Muscle of leg (tissue), 16 donors: ENCODE measurements around the gene MBTPS1. TPM values are rescaled to one million over a fixed set of nuclear protein-coding genes. Genes with fewer than 3 reads are reported as not detected.

Experiments used
- DNase-seq: peaks from one replicate; pipeline ENCODE4 v3.0.0; 2013
- H3K27ac ChIP-seq: one replicate; pipeline ENCODE4 v1.5.1; 2013; ENCODE audit warnings: mild to moderate bottlenecking, low read length, control low read depth
- H3K27me3 ChIP-seq: one replicate; pipeline ENCODE4 v1.6.1; 2013; ENCODE audit warnings: low read length; ENCODE audit not compliant: control insufficient read depth, insufficient read depth
- H3K36me3 ChIP-seq: one replicate; pipeline ENCODE4 v1.6.1; 2013; ENCODE audit warnings: low read length; ENCODE audit not compliant: control insufficient read depth, insufficient read depth
- H3K4me1 ChIP-seq: one replicate; pipeline ENCODE4 v1.6.1; 2013; ENCODE audit warnings: low read length; ENCODE audit not compliant: control insufficient read depth, insufficient read depth
- H3K4me3 ChIP-seq: one replicate; pipeline ENCODE4 v1.5.1; 2013; ENCODE audit warnings: low read length, control low read depth
- H3K9me3 ChIP-seq: replicated peaks from 2 replicates; pipeline ENCODE4 v1.6.1; 2013; ENCODE audit warnings: low read depth, low read length; ENCODE audit not compliant: control insufficient read depth
- WGBS: methylation state at CpG from one replicate; pipeline ENCODE4 v1.1.5; 2013; ENCODE audit warnings: missing lambda C conversion rate; ENCODE audit not compliant: insufficient coverage; 5-methylcytosine and 5-hydroxymethylcytosine counted together
- long read RNA-seq, 11 donors: transcript quantifications; one replicate each; lab custom pipeline, GENCODE V29; 2026
- polyA plus RNA-seq, 8 donors: library from polyadenylated mRNA; unstranded; fragments of 120-200 nt; gene quantifications; one replicate each; pipeline versions ENCODE4 v1.2.1 to v1.2.3, GENCODE V29; 2013; ENCODE audit warnings: inconsistent platforms in 1 of 8, low replicate concordance in 1 of 8; ENCODE audit not compliant: insufficient read length in 8 of 8, insufficient read depth in 1 of 8
- total RNA-seq: library from RNA; stranded (reverse); fragments of 120-200 nt; gene quantifications from one replicate; pipeline ENCODE4 v1.2.4, GENCODE V29; 2013

MBTPS1 gene
- total RNA-seq (55.7 TPM), polyA plus RNA-seq (10 to 100 TPM; 54.8 to 91.7 (median 71.3) TPM)
- long read RNA-seq, donor 1, full-length matches to known transcripts: 5 of 10 reads
- long read RNA-seq, donor 1, partial matches to known transcripts: 5 of 10 reads
- long read RNA-seq, donor 1, other reads (novel, unspliced or antisense): 0 of 10 reads
- long read RNA-seq, donor 2: 0 reads
- long read RNA-seq, donor 3, full-length matches to known transcripts: 5 of 28 reads
- long read RNA-seq, donor 3, partial matches to known transcripts: 23 of 28 reads
- long read RNA-seq, donor 3, other reads (novel, unspliced or antisense): 0 of 28 reads
- long read RNA-seq, donor 4, partial matches to known transcripts: 5 of 8 reads
- long read RNA-seq, donor 4, other reads (novel, unspliced or antisense): 0 of 8 reads
- long read RNA-seq, donor 5, full-length matches to known transcripts: 9 of 52 reads
- long read RNA-seq, donor 5, partial matches to known transcripts: 43 of 52 reads
- long read RNA-seq, donor 5, other reads (novel, unspliced or antisense): 0 of 52 reads
- long read RNA-seq, donor 6, full-length matches to known transcripts: 8 of 8 reads
- long read RNA-seq, donor 6, partial matches to known transcripts: 0 of 8 reads
- long read RNA-seq, donor 6, other reads (novel, unspliced or antisense): 0 of 8 reads
- long read RNA-seq, donor 7, full-length matches to known transcripts: 6 of 6 reads
- long read RNA-seq, donor 7, partial matches to known transcripts: 0 of 6 reads
- long read RNA-seq, donor 7, other reads (novel, unspliced or antisense): 0 of 6 reads
- long read RNA-seq, donor 8, full-length matches to known transcripts: 6 of 6 reads
- long read RNA-seq, donor 8, partial matches to known transcripts: 0 of 6 reads
- long read RNA-seq, donor 8, other reads (novel, unspliced or antisense): 0 of 6 reads
- long read RNA-seq, donor 9: 0 reads
- long read RNA-seq, donor 10, full-length matches to known transcripts: 4 of 9 reads
- long read RNA-seq, donor 10, partial matches to known transcripts: 5 of 9 reads
- long read RNA-seq, donor 10, other reads (novel, unspliced or antisense): 0 of 9 reads
- long read RNA-seq, donor 11, full-length matches to known transcripts: 6 of 6 reads
- long read RNA-seq, donor 11, partial matches to known transcripts: 0 of 6 reads
- long read RNA-seq, donor 11, other reads (novel, unspliced or antisense): 0 of 6 reads

DNA sequence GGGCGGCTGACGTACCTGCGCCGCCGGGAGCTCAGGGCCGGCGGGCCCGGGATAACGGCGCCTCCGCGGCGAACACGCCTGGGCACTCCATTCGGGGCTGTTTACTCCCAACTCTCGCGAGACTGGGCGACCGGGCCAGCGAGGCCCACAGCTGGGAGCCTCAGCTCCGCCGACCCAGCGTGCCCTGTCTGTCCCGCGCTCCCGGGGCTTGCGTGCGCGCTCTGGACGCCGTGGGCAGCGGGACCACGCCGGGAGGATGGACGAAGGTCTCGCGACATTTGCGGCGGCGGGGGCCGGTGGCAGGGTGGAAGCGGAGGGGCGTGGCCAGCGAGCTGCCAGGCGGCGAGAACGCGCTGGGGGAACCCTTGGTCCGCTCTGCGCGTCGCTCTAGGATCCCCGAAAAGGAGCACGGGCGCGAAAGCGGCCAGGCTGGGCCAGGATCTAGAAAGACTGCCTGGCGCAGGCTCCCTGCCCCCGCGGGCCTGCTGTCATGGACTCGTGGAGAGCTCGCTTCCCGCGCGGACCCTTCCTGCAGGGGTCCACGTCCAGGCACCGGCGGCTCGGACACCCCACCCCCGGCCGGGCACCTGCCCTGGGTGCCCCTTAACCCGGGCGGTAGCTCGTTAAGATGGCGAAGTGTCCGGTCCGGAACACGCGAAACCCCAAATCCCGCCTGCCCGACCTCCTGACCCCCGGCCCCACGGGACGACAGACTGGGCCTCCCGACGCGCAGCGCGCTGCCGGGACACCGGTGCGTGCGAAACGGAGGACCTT, at the start of gene MBTPS1:
Gene MBTPS1, minus strand, starts transcription at position 223 of the 774 bp plus-strand sequence. CDS start 15,159 bp downstream, outside the sequence.
- no peaks in the 10 kb centered on the region for H3K9me3 ChIP-seq
- H3K27ac ChIP-seq: peak within 1 kb of the TSS; percentile 89
- peak; percentile 99 for DNase-seq
- no peaks in the 10 kb centered on the region for H3K27me3 ChIP-seq
- peak within 1 kb of the TSS; percentile 100 for H3K4me3 ChIP-seq
- H3K4me1 ChIP-seq: peaks cover 8% of the 10 kb centered on the region
- H3K36me3 ChIP-seq: peaks cover 3% of the 10 kb centered on the region
- WGBS: under 1% methylated on average over 94 of the region's 94 CpGs

GRCh38 chr16:84165746-84166145, 49.0 kb upstream of the MBTPS1 start:
- no peak overlapping the region for H3K4me3 ChIP-seq
- H3K27ac ChIP-seq: no peak overlapping the region
- H3K27me3 ChIP-seq: peaks cover 9% of the 10 kb centered on the region
- H3K36me3 ChIP-seq: no peaks in the 10 kb centered on the region
- 66% methylated on average over 4 of the region's 7 CpGs for WGBS
- no peaks in the 10 kb centered on the region for H3K9me3 ChIP-seq
- no peaks in the 10 kb centered on the region for H3K4me1 ChIP-seq
- no peak for DNase-seq

DNA sequence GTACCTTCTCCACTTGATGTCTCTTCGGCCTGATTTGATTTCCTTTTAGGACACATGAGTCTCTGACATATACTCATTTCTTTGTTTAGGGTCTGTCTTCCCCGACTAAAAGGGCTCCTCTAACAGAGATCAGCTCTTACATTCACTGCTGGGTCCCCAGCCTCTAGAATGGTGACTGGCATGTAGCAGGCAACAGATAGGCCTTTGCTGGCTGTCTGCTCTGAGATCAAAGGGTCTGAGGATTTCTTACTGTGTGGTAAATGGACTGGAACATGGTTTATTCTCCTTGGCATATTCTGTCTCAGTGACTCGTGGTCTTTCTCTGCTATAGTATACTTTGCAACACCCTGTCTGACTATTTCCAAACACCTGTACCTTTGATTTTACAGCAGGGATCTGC, 45.1 kb upstream of the MBTPS1 start:
- Histone ChIP-seq H3K9me3 (no peaks in the 10 kb centered on the region), H3K27ac (no peak overlapping the region), H3K36me3 (no peaks in the 10 kb centered on the region), H3K4me1 (no peaks in the 10 kb centered on the region), H3K27me3 (peaks cover 19% of the 10 kb centered on the region), H3K4me3 (no peak overlapping the region)
- no peak for DNase-seq
- 60% methylated on average over 1 of the region's 3 CpGs for WGBS

- Histone ChIP-seq H3K27ac (no peak overlapping the region), H3K4me3 (no peak overlapping the region), H3K4me1 (no peaks in the 10 kb centered on the region), H3K36me3 (no peaks in the 10 kb centered on the region), H3K9me3 (no peaks in the 10 kb centered on the region), H3K27me3 (peaks cover 19% of the 10 kb centered on the region)
- DNase-seq: no peak
- 69% methylated on average over 9 of the region's 10 CpGs for WGBS
Measured at GRCh38 chr16:84161037-84161436, 44.3 kb upstream of the MBTPS1 start.

DNA sequence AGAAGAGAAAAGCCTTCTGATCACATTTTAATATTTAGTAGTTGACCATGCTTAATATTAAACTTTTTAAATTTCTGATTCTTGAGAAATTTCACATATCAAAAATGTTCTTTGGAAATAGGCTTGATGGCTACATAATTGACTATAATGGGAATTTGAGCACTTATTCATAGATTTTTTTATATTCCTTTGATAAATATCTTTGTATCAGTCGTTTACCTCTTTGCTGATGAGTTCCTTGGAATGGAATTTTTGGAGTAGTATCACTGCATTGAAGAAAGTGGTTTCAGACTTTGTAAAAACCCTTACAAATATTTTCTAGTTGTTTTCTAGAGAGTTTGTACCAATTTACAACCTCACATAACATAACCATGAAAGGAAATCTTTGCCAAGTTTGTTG, 43.1 kb upstream of the MBTPS1 start:
- WGBS: no CpG with 5 or more reads among the region's 1 CpG
- no peaks in the 10 kb centered on the region for H3K36me3 ChIP-seq
- no peaks in the 10 kb centered on the region for H3K9me3 ChIP-seq
- no peak overlapping the region for H3K4me3 ChIP-seq
- no peaks in the 10 kb centered on the region for H3K4me1 ChIP-seq
- H3K27ac ChIP-seq: no peak overlapping the region
- no peak for DNase-seq
- H3K27me3 ChIP-seq: peaks cover 21% of the 10 kb centered on the region

- no peaks in the 10 kb centered on the region for H3K36me3 ChIP-seq
- no CpG with 5 or more reads among the region's 9 CpGs for WGBS
- DNase-seq: no peak
Measured at GRCh38 chr16:84159007-84159406, 42.3 kb upstream of the MBTPS1 start.

DNA sequence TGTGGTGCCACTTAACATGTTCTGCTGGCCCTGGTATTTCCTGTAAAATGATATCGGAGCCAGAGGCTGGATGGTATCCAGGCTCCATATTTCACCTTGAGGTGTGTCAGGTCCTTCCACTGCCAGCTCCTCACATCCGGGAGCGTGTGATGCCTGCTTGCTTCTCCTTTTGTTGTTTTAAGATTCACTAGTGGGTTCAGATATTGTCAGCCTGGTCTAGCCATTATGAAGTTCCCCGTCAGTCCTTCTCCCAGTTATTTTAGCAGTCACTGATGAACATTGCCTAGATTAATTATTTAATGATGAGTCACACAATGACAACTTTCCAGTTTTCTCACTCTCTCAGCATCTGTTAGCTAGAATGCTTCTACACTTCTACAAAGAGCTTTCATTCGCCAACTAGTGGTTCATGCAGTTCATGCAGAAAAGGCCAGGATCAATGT, 39.6 kb upstream of the MBTPS1 start:
- 78% methylated on average over 2 of the region's 5 CpGs for WGBS
- DNase-seq: no peak
- Histone ChIP-seq H3K36me3 (no peaks in the 10 kb centered on the region), H3K27me3 (peaks cover 18% of the 10 kb centered on the region), H3K27ac (no peak overlapping the region), H3K9me3 (no peaks in the 10 kb centered on the region), H3K4me1 (no peaks in the 10 kb centered on the region), H3K4me3 (no peak overlapping the region)

More at GRCh38 chr16:84159007-84159406, 42.3 kb upstream of the MBTPS1 start:
- peaks cover 21% of the 10 kb centered on the region for H3K27me3 ChIP-seq
- H3K27ac ChIP-seq: no peak overlapping the region
- no peaks in the 10 kb centered on the region for H3K4me1 ChIP-seq
- H3K4me3 ChIP-seq: no peak overlapping the region
- H3K9me3 ChIP-seq: no peaks in the 10 kb centered on the region

GRCh38 chr16:84155771-84156170, 39.0 kb upstream of the MBTPS1 start:
- Histone ChIP-seq H3K4me3 (no peak overlapping the region), H3K27me3 (peaks cover 12% of the 10 kb centered on the region), H3K27ac (no peak overlapping the region), H3K4me1 (no peaks in the 10 kb centered on the region), H3K36me3 (no peaks in the 10 kb centered on the region), H3K9me3 (no peaks in the 10 kb centered on the region)
- WGBS: 80% methylated on average over 1 of the region's 6 CpGs
- DNase-seq: no peak

DNA sequence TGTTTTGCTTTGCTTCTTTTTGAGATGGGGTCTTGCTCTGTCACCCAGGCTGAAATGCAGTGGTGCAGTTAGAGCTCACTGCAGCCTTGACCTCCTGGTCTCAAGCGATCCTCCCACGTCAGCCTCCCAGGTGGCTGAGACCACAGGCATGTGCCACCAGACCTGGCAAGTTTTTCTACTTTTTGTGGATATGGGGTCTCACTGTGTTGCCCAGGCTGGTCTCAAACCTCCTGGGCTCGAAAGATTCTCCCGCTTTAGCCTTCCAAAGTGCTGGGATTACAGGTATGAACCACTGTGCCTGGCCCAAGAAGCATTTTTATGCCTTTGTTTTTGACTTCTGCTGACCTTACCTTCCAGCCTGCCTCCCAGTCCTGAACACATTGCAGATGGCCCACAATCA, 38.5 kb upstream of the MBTPS1 start:
- H3K4me3 ChIP-seq: no peak overlapping the region
- H3K36me3 ChIP-seq: no peaks in the 10 kb centered on the region
- H3K27ac ChIP-seq: no peak overlapping the region
- H3K9me3 ChIP-seq: no peaks in the 10 kb centered on the region
- no peaks in the 10 kb centered on the region for H3K4me1 ChIP-seq
- H3K27me3 ChIP-seq: peaks cover 12% of the 10 kb centered on the region
- 90% methylated on average over 4 of the region's 4 CpGs for WGBS
- no peak for DNase-seq
